SH-SY5Y (cell line): ENCODE data around the gene SOWAHA.

Source experiments
- GATA2 ChIP-seq: IDR thresholded peaks from 2 replicates; pipeline ENCODE4 v1.6.1; 2011; ENCODE audit warnings: mild to moderate bottlenecking, low read depth, low read length
- GATA3 ChIP-seq: IDR thresholded peaks from 2 replicates; pipeline ENCODE4 v1.6.1; 2011; ENCODE audit warnings: low read depth, mild to moderate bottlenecking, low read length, moderate library complexity

GRCh38 chr5:132838516-132839282 lies 25.6 kb downstream of the SOWAHA start:
- no peak for TF ChIP-seq GATA3
- TF ChIP-seq GATA2 = no peak
